GM12878 (cell line): ENCODE results near the gene AMN.

ENCODE experiments used
- POLR2AphosphoS5 ChIP-seq: IDR thresholded peaks from 2 replicates; pipeline ENCODE4 v1.6.1; 2011; ENCODE audit warnings: mild to moderate bottlenecking, low read length, inconsistent platforms
- TAF1 ChIP-seq: IDR thresholded peaks from 2 replicates; pipeline ENCODE4 v1.6.1; 2011; ENCODE audit warnings: mild to moderate bottlenecking, low read depth, low read length, borderline replicate concordance

DNA sequence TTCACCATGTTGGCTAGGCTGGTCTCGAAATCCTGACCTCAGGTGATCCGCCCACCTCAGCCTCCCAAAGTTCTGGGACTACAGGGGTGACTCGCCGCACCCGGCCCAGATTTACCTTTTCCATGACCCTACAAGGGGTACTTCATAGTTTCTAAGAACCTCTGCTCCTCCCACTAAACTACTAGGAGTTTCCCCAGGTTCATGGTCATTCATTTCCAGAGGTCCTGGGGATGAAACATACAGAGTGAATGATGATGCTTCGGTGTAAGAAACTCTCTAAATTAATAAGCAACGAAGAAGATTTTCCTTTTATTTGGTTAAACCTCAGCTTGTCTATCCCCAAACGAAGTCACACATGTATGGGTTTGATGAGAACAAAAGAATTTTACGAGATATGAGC is 56.9 kb downstream of the AMN start:
- TF ChIP-seq TAF1 (no peak), POLR2AphosphoS5 (no peak)
